ENCODE data around the gene FAM184A. TPM values are rescaled to one million over a fixed set of nuclear protein-coding genes. Genes with fewer than 3 reads are reported as not detected.

FAM184A gene
- total and polyA plus RNA-seq, 10 of the 15 experiments (the other 5 are each of a cell fraction or from before 2014, with no cell fraction given) = 0.15 to 0.23 TPM; not detected in 8

- TF ChIP-seq ZBTB33 (IDR thresholded peaks at IDR 0.05) (no peak), TCF7 (IDR thresholded peaks at IDR 0.05; ENCODE audit: borderline replicate concordance) (no peak), BMI1 (IDR thresholded peaks at IDR 0.05; ENCODE audit: borderline replicate concordance) (no peak), ATF3 (IDR thresholded peaks at IDR 0.05; ENCODE audit: borderline replicate concordance, extremely low read depth, low read depth, low read length) (no peak), YY1 (IDR thresholded peaks at IDR 0.05; ENCODE audit: low read depth, low read length) (no peak), IKZF1 (conservative IDR thresholded peaks at IDR 0.05) (no peak), SUZ12 (IDR thresholded peaks at IDR 0.05; ENCODE audit: unreplicated experiment) (no peak), YBX1 (IDR thresholded peaks at IDR 0.05) (no peak)
Observed at GRCh38 chr6:118940770-118941169, 137.7 kb downstream of the FAM184A start (continued).

GRCh38 chr6:118939683-118940082 lies 138.8 kb downstream of the FAM184A start:
- 100% methylated on average over 1 of the region's 1 CpG for WGBS (ENCODE audit: insufficient coverage, insufficient replicate concordance, low lambda C conversion rate, missing lambda C conversion rate)
- BruUV-seq (replicated peaks) = no TSS peak
- Histone ChIP-seq H3K4me1 (ENCODE audit: control insufficient read depth, insufficient read depth, low read length) (no peaks in the 10 kb centered on the region), H2AFZ (ENCODE audit: control insufficient read depth, low read depth, low read length) (no peak overlapping the region), H3K27ac (ENCODE audit: control insufficient read depth, insufficient read depth) (no peak overlapping the region), H3K4me3 (no peak overlapping the region), H3K79me2 (ENCODE audit: control insufficient read depth, insufficient read depth, low read length) (no peaks in the 10 kb centered on the region; the same call in 1 of the 2 replicates), H3K4me2 (ENCODE audit: control insufficient read depth, insufficient read depth) (no peak overlapping the region), H3K36me3 (ENCODE audit: control insufficient read depth in 2 of 2, insufficient read depth in 2 of 2, low read length in 1 of 2) (no peaks in the 10 kb centered on the region), H4K20me1 (ENCODE audit: control insufficient read depth, insufficient read depth) (no peaks in the 10 kb centered on the region), H3K9me3 (replicated peaks; ENCODE audit: control insufficient read depth, insufficient read depth, low read length) (peaks cover under 1% of the 10 kb centered on the region; the same call in 2 of the 3 replicates), H3K27me3 (replicated peaks in 1 of 2; ENCODE audit: control insufficient read depth in 2 of 2, insufficient read depth in 2 of 2, low read length in 1 of 2) (no peaks in the 10 kb centered on the region), H3K9ac (ENCODE audit: control insufficient read depth, insufficient read depth, low read length) (no peak overlapping the region)
- ChIA-PET POLR2A (no interaction called here), SMC1A (ENCODE audit: uncharacterized antibody, unreplicated experiment) (no interaction called here), CTCF (no interaction called here), RAD21 (ENCODE audit: unreplicated experiment) (no interaction called here)
- ATAC-seq = no peak
- no peak for FAIRE-seq
- intact Hi-C loops (cut with micrococcal nuclease; ENCODE audit: unreplicated experiment) (no loop called here), in situ Hi-C loops (cut with MboI) (no loop called here)
- TF ChIP-seq SP1 (IDR thresholded peaks at IDR 0.05; ENCODE audit: low read depth, low read length) = no peak
- no peak for TF ChIP-seq JUND (IDR thresholded peaks at IDR 0.05; ENCODE audit: low read depth, low read length)
- TF ChIP-seq REST (IDR thresholded peaks at IDR 0.05; ENCODE audit: low read depth, low read length) = no peak
- no peak for TF ChIP-seq RFX5 (IDR thresholded peaks at IDR 0.05; ENCODE audit: low read depth, low read length)
- no peak for TF ChIP-seq NBN (IDR thresholded peaks at IDR 0.05)
- no peak for TF ChIP-seq ZBTB4 (CRISPR knock-in tag; IDR thresholded peaks at IDR 0.05)
- no peak for TF ChIP-seq CHD1 (IDR thresholded peaks at IDR 0.05; ENCODE audit: low read depth, low read length)
- no peak for TF ChIP-seq CBFB (IDR thresholded peaks at IDR 0.05; ENCODE audit: low read depth)
- TF ChIP-seq ATF7 (IDR thresholded peaks at IDR 0.05; ENCODE audit: low read depth) = no peak
- DNase-seq (ENCODE audit: low read depth, low spot score) = no peak

Measured in GM12878 (cell line).